GM23248 (cell line): ENCODE measurements around the gene CAMK2N1.

Experiments used
- EZH2 ChIP-seq: fragments of 200-600 bp; sonication (generic); IDR thresholded peaks from 2 replicates; pipeline ENCODE4 v1.6.1; 2018; ENCODE audit warnings: antibody characterized with exemption, mild to moderate bottlenecking; ENCODE audit not compliant: insufficient read depth, poor library complexity, severe bottlenecking
- EZH2phosphoT487 ChIP-seq: fragments of 200-600 bp; sonication (generic); IDR thresholded peaks from 2 replicates; pipeline ENCODE4 v1.6.1; 2018; ENCODE audit warnings: antibody characterized with exemption, moderate library complexity, mild to moderate bottlenecking, low read depth; ENCODE audit not compliant: insufficient read depth

GRCh38 chr1:20448671-20449071 lies 37.3 kb downstream of the CAMK2N1 start:
- no peak for TF ChIP-seq EZH2phosphoT487
- no peak for TF ChIP-seq EZH2
